Amniotic stem cell (primary cell): ENCODE results near the gene CACNG4.

Experiments
- DNase-seq: peaks from one replicate; lab custom pipeline; 2025; lab: John Stamatoyannopoulos, UW

The CACNG4 gene

GRCh38 chr17:66963909-66964771 lies at the start of gene CACNG4:
TSS of gene CACNG4 (plus strand) at chr17:66964707. CDS start at chr17:66964912, 205 bp downstream.
- DNase-seq = no peak

DNA sequence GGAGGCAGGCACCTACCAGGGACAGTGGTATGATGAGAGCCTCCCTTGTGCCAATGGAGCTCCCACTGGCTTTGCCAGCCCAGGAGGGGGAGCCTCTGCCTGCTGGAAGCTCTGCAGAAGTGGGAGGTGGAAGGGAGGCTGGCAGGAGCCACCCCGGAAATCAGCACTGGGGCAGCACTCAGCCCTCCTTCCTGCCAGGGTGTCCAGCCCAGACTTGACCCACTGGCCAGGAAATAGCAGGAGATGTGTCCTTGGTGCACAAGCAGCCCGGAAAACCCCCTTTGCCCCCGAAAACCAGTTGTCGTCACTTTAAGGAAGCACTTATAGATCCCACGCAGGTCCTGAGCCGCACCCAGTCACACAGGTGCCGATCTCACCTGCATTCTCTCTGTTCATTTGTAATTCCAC lies 49.3 kb upstream of the CACNG4 start:
- DNase-seq = no peak

GRCh38 chr17:66915792-66916191 lies 48.7 kb upstream of the CACNG4 start:
- no peak for DNase-seq

DNA sequence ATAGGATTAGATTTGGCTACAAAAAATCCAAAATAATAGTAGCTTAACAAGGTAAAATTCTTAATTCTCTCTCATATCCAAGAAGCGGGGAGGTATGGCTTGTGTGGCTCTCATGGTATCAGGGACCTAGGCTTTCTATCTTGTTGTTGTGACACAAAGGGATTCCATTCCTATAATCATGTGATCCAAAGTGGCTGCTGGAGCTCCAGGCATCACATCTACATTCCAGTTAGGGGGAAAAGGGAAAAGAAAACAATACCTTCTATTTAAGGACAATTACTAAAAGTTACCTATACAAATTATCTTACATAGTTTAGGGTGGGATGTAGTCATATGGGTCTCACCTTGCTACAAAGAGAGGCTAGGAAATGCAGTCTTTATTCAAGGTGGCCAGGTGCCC lies 47.6 kb upstream of the CACNG4 start:
- DNase-seq = no peak

DNA sequence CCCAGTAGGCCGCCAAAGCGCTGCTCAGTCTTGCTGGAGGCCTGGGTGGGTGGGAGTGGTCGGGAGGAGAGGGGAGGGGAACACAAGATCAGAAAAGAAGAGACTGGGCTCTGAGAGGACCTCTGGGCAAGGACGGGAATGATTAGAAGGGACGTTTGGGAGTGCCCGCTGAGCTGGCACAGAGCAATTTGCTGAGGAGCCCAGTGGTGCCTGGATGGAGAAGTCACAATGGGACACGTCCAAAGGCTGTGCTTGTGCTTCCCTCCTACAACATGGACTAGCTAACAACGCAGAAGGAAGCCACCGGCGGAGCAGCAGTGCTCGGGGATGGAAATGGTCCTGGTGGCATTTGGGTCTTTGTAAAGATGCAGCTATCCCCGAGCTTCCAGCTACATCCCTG lies 45.6 kb upstream of the CACNG4 start:
- DNase-seq = no peak

DNA sequence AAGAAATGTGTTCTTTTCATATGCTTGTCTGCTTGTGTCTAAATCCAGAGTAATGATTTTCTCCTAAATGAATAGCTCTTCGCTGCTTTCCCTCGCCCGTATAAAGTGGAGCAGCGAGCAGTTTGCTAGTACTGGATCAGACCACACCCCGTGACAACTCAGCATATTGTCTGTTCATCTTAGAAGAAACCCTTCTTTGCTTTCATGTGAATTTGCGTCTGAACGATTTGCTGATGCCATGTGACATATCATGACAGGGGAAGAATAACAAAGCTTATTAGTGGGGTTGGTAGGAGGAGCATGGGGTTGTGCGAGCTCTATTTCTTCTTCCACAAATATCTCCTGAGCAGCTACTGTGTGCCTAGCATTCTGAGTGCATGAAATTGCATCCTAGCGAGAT lies 44.1 kb upstream of the CACNG4 start:
- no peak for DNase-seq

DNA sequence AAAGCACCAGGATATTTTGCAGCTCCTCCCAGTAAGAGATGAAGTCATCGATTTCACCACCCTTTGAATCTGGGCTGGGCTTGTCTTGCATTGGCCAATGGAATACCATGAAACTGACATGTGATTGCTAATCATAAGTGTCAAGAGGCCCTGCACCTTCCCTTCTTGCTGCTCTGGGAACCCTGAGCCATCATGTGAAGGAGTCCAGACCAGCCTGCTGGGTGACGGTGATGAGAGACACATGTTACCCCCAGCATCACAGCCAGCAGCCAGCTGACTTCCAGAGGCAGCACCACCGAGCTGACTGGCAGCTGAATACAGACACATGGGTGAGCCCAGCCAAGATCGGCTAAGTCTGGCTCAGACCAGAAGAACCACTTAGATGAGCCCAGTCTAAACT lies 43.6 kb upstream of the CACNG4 start:
- DNase-seq = no peak

DNA sequence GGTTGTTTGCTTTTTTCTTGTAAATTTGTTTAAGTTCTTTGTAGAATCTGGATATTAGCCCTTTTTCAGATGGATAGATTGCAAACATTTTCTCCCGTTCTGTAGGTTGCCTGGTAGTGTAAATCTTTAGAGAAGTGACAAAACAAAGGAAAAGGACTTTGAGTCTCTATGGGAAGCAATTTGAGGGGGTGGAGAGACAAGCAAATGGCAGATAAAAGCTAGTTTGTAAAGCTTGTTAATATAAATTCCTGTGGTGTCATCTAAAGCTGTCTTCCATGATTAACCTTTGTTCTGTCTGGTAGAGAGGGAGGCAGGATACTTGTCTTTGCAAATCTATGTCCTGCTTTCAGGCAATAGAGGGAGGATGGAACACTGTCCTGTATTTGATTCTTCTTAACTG lies 40.6 kb upstream of the CACNG4 start:
- no peak for DNase-seq

DNA sequence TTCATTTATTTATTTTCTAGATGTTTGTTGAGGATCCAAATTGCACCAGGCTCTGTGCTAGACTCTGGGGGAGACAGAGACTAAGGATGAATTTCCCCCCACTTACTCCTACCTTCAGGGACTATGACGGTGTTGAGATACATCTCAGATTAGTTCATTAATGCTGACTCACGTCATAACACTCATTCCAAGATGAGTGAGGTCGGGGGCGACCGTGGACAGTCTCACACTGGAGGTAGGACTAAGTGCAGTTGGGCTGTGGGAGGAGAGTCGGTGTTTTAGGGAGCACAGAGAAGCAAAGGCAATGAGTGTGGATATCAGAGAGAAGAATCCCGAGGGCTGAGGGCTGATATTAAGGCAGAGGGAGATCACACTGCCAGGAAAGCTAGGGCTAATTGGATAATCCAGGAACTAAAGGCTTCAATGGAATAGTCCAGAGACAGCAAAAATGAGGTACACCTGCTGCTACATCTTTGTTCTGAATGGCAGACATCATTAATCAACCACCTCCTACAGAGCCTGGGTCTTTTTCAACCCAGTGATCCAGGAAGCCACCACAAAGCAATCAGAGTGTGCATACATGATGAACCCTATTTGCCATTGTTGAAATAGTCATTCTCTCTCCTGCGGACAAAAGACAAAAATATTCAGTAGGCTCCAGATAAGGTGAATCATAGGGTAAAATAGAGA lies 38.6 kb upstream of the CACNG4 start:
- no peak for DNase-seq

GRCh38 chr17:66928949-66929348 lies 35.6 kb upstream of the CACNG4 start:
- DNase-seq = no peak

- no peak for DNase-seq
Measured at GRCh38 chr17:66929591-66929990, 34.9 kb upstream of the CACNG4 start.

- DNase-seq = no peak
Measured at GRCh38 chr17:66930933-66931332, 33.6 kb upstream of the CACNG4 start.

DNA sequence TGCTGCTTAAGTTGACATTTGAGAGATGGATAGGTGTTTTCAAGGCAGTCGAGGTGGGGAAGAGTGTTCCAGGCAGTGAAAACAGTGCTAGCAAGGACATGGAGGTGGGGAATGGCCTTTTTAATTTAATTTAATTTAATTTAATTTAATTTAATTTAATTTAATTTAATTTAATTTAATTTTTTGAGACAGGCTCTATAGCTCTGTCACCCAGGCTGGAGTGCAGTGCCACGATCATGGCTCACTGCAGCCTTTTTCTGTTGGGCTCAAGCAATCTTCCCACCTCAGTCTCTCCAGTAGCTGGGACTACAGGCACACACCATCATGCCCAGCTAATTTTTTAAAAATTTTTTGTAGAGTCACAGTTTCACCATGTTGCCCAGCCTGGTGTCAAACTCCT lies 32.2 kb upstream of the CACNG4 start:
- no peak for DNase-seq

GRCh38 chr17:66934040-66934439 lies 30.5 kb upstream of the CACNG4 start:
- DNase-seq = no peak

DNA sequence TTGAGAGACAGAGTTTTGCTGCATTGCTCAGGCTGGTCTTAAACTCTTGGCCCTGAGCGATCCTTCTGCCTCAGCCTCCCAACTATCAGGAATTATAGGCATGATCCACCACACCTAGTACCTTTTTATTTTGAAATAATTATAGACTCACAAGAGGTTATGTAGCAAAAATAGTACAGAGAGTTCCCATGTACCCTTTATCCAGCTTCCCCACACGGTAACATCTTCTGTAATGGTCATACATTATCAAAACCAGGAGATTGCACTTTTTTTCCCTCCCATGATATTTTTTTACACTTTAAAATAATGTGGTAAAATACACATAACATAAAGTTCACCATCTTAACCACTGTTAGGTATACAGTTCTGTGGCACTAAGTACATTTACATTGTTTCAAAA lies 28.8 kb upstream of the CACNG4 start:
- DNase-seq = no peak

DNA sequence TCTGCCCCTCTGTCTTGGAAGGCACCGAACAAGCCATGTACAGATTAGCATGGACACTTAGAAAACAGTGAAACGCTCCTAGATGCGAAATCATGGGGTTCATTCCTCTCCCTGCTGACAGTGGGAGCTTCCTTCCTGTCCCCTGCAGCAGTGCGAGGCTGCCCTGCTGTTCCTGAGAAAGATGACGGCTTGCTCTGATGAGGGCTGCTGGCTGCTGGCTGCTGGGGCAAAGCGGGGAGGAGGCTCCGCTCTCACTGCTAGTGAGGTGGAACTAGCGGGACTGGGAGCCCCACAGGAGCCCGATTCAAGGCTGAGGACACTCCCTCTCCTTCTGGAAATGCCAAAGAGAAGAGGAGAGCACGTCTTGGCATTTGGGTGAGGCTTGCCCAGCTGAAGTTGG lies 25.9 kb upstream of the CACNG4 start:
- no peak for DNase-seq

DNA sequence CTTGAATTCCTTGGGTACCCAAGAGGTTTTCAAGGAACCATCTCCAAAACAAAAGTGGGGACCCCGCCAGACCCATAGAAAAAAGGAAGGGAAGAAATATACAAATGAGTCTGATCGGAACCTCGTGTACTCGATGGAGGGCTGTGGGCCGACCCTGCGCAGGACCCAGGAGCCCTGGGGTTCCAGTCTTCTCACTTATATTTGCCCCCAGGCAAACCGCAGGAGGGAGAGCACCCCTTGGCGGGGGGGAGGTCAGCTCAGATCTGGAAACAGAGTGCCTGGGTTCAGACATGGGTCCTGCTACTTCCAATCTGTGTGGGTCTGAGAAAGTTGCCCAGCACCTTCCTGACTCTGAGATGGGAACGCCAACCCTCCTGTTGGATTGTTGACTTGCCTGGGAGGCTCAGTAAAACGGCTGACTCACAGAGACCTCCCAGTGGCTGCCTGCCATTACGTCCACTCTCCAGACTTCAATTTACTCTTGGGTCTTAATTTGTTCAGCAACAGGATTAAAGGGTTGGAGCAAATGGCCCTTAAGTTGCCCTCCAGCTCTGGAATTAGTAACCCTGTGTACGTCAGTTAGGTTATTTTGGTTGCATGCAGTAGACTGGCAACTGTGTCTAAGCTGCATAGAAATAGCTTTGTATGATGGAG lies 24.9 kb upstream of the CACNG4 start:
- DNase-seq = no peak

DNA sequence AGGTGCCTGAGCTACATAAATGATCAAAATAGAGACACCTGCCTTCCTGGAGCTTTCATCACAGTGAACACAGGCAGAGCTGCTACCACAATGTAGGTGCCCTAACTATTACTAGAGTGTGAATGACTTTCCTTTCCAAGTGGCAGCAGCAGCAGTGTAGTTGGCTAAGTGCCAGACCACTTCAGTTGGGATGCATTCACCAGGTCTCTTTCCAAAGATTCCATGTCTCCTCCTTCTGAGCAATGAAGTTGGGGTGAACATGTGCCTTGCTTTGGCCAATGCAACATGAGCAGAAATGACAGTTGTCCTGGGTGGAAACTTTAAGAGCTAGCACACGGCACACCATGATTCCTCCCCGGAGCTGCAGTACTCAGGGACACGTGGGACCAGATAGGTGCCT lies 23.3 kb upstream of the CACNG4 start:
- no peak for DNase-seq

- no peak for DNase-seq
Measured at GRCh38 chr17:66941773-66942450, 22.6 kb upstream of the CACNG4 start.

DNA sequence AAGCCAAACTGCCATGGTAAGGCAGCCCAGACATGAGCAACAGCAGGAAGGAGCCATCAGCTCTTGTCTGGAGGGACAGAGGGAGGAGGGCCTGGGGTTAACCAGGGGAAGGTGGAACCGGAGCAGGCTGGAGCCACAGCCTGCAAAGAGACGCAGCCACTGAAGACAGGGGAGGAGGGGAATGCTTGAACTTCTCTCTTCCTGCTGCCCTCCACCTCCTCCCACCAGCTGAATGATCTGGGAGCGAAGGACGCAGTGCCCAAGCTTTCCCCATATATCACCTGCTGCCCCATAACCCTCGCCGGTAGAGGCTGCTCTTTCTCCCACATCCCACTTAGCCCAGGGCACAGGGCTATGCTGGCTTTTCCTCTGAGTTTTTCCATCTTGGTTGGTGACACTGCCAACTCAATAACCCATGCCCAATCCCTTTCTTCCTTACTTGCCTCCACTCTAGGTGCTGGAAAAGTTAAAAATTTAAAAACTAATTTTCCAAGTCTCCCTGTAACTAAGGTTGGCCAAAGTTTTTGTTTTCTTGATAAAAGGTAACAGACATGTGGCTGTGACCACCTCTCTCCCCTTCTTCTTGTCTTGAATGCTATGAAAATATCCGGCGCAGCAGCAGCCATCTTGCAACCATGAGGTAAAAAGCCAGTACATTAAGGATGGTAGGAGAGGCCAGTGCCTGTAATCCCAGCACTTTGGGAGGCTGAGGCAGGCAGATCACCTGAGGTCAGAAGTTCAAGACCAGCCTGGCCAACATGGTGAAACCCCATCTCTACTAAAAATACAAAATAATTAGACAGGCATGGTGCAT lies 21.8 kb upstream of the CACNG4 start:
- no peak for DNase-seq

DNA sequence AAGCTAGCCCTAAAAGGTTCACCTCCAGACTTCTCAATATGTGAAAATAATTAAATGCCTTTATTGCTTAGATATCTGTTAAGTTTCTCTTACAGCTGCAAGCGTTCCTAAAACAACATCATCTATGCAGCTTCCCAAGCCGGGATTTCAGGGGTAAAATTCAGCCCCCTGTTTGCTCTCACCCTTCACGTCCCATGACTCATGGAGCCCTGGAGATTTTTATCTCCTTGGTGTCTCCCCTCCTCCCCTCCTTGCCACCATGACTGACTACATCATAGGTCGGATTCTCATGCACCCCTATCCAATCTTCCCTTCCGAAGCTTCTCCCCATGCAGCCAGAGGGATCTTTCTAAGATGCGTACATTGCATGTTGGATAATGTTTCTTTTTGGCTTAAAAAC lies 21.0 kb upstream of the CACNG4 start:
- DNase-seq = no peak
